WTC11 (cell line): Measurements from ENCODE around the gene IGSF9B. TPM values are rescaled to one million over a fixed set of nuclear protein-coding genes. Genes with fewer than 3 reads are reported as not detected.

Experiments
- ATAC-seq: fragments of 200-7000 bp; cut with Tn5 transposase; 2 replicates; pipeline ENCODE4 v1.10.0; 2021; ENCODE audit warnings: mild to moderate bottlenecking, moderate library complexity
- CTCF ChIA-PET: fragments of 300-600 bp; sonication (Branson Sonifier 250); formaldehyde crosslinking; loops from one replicate; lab custom pipeline; 2021; ENCODE audit warnings: antibody characterized with exemption; lab: Charles Lee
- POLR2A ChIA-PET: fragments of 350-600 bp; sonication (Branson Sonifier 250); formaldehyde crosslinking; loops from one replicate; lab custom pipeline; 2021; ENCODE audit warnings: antibody characterized with exemption; lab: Charles Lee
- DNase-seq: peaks from one replicate; pipeline ENCODE4 v3.0.0; 2021; ENCODE audit warnings: low spot score
- H3K27ac Mint-ChIP-seq: 2 replicates; pipeline ENCODE4 v1.8.0; 2021; ENCODE audit warnings: mixed read lengths
- H3K27me3 Mint-ChIP-seq: 2 replicates; pipeline ENCODE4 v1.8.0; 2021; ENCODE audit warnings: low read depth, mild to moderate bottlenecking, moderate library complexity, mixed read lengths
- H3K36me3 Mint-ChIP-seq: 2 replicates; pipeline ENCODE4 v1.8.0; 2021; ENCODE audit warnings: mixed read lengths
- H3K4me1 Mint-ChIP-seq: 2 replicates; pipeline ENCODE4 v1.8.0; 2022; ENCODE audit warnings: mixed read lengths
- H3K4me3 Mint-ChIP-seq: 2 replicates; pipeline ENCODE4 v1.8.0; 2021; ENCODE audit warnings: mild to moderate bottlenecking, moderate library complexity, mixed read lengths
- H3K9me3 Mint-ChIP-seq: 2 replicates; pipeline ENCODE4 v1.8.0; 2021; ENCODE audit warnings: mixed read lengths
- ATF6 ChIP-seq: sonication (generic); formaldehyde crosslinking; IDR thresholded peaks from 2 replicates; pipeline ENCODE4 v1.8.1; 2023; ENCODE audit warnings: mild to moderate bottlenecking, missing genetic modification reagents
- CBFB ChIP-seq: sonication (generic); formaldehyde crosslinking; IDR thresholded peaks from 2 replicates; pipeline ENCODE4 v1.8.1; 2022; ENCODE audit warnings: mild to moderate bottlenecking, low read depth, missing genetic modification reagents
- CDX4 ChIP-seq: fragments of 250-450 bp; sonication (Bioruptor Pico); IDR thresholded peaks from 2 replicates; pipeline ENCODE4 v1.9.0; 2021; ENCODE audit warnings: moderate library complexity, mild to moderate bottlenecking, inconsistent platforms, borderline replicate concordance
- CTCF ChIP-seq: fragments of 200-600 bp; IDR thresholded peaks from 2 replicates; pipeline ENCODE4 v1.8.0; 2022; ENCODE audit warnings: antibody characterized with exemption
- E2F1 ChIP-seq: sonication (generic); formaldehyde crosslinking; IDR thresholded peaks from 2 replicates; pipeline ENCODE4 v1.8.0; 2022; ENCODE audit warnings: mild to moderate bottlenecking, missing genetic modification reagents
- GTF2I ChIP-seq: fragments of 250-450 bp; sonication (Bioruptor Pico); conservative IDR thresholded peaks from 2 replicates; pipeline ENCODE4 v1.4.0; 2021; ENCODE audit warnings: mild to moderate bottlenecking
- MLX ChIP-seq: sonication (generic); formaldehyde crosslinking; IDR thresholded peaks from 2 replicates; pipeline ENCODE4 v1.8.1; 2023; ENCODE audit warnings: mild to moderate bottlenecking, missing genetic modification reagents, moderate library complexity
- MYBL2 ChIP-seq: sonication (generic); formaldehyde crosslinking; IDR thresholded peaks from 2 replicates; pipeline ENCODE4 v1.8.1; 2023; ENCODE audit warnings: mild to moderate bottlenecking, moderate library complexity, missing genetic modification reagents
- NFYB ChIP-seq: sonication (generic); formaldehyde crosslinking; conservative IDR thresholded peaks from 2 replicates; pipeline ENCODE4 v1.8.0; 2022; ENCODE audit warnings: low read depth, missing genetic modification reagents
- NR3C1 ChIP-seq: sonication (generic); formaldehyde crosslinking; conservative IDR thresholded peaks from 2 replicates; pipeline ENCODE4 v1.8.1; 2023; ENCODE audit warnings: low read depth, mild to moderate bottlenecking, missing genetic modification reagents
- OVOL2 ChIP-seq: fragments of 250-450 bp; sonication (Bioruptor Pico); IDR thresholded peaks from 2 replicates; pipeline ENCODE4 v1.9.0; 2021; ENCODE audit warnings: mild to moderate bottlenecking, borderline replicate concordance
- PREB ChIP-seq: sonication (generic); formaldehyde crosslinking; IDR thresholded peaks from 2 replicates; pipeline ENCODE4 v1.8.1; 2022; ENCODE audit warnings: mild to moderate bottlenecking, missing genetic modification reagents, moderate library complexity, borderline replicate concordance
- RORB ChIP-seq: fragments of 250-450 bp; sonication (Bioruptor Pico); IDR thresholded peaks from 2 replicates; pipeline ENCODE4 v1.9.0; 2021; ENCODE audit warnings: mild to moderate bottlenecking
- TCF7 ChIP-seq: sonication (generic); formaldehyde crosslinking; IDR thresholded peaks from 2 replicates; pipeline ENCODE4 v1.8.0; 2022; ENCODE audit warnings: mild to moderate bottlenecking, low read depth, missing genetic modification reagents, moderate library complexity
- TEAD4 ChIP-seq: sonication (generic); formaldehyde crosslinking; IDR thresholded peaks from 2 replicates; pipeline ENCODE4 v1.8.0; 2022; ENCODE audit warnings: mild to moderate bottlenecking, missing genetic modification reagents
- USF1 ChIP-seq: sonication (generic); formaldehyde crosslinking; IDR thresholded peaks from 2 replicates; pipeline ENCODE4 v1.8.0; 2022; ENCODE audit warnings: mild to moderate bottlenecking, missing genetic modification reagents
- ZMAT4 ChIP-seq: fragments of 250-450 bp; sonication (Bioruptor Pico); IDR thresholded peaks from 2 replicates; pipeline ENCODE4 v1.9.0; 2021; ENCODE audit warnings: mild to moderate bottlenecking
- ZNF138 ChIP-seq: sonication (generic); formaldehyde crosslinking; conservative IDR thresholded peaks from 2 replicates; pipeline ENCODE4 v1.8.1; 2022; ENCODE audit warnings: mild to moderate bottlenecking, moderate library complexity, missing genetic modification reagents
- ZNF219 ChIP-seq: sonication (generic); formaldehyde crosslinking; IDR thresholded peaks from 2 replicates; pipeline ENCODE4 v1.8.0; 2023; ENCODE audit warnings: missing genetic modification reagents, mild to moderate bottlenecking, borderline replicate concordance
- ZNF416 ChIP-seq: fragments of 250-450 bp; sonication (Bioruptor Pico); IDR thresholded peaks from 2 replicates; pipeline ENCODE4 v1.9.0; 2021; ENCODE audit warnings: mild to moderate bottlenecking, inconsistent platforms
- ZNF532 ChIP-seq: fragments of 250-450 bp; sonication (Bioruptor Pico); IDR thresholded peaks from 2 replicates; pipeline ENCODE4 v1.9.0; 2021; ENCODE audit warnings: mild to moderate bottlenecking, borderline replicate concordance
- ZNF671 ChIP-seq: fragments of 250-450 bp; sonication (Bioruptor Pico); IDR thresholded peaks from 2 replicates; pipeline ENCODE4 v1.8.0; 2021; ENCODE audit warnings: mild to moderate bottlenecking
- total RNA-seq: library from RNA; stranded (reverse); gene quantifications from 3 replicates; pipeline ENCODE4 v1.2.3, GENCODE V29; 2021

The IGSF9B gene
- total RNA-seq, 1 experiment from 2014 or later: 52.7 TPM

- Mint-ChIP-seq H3K4me3 (no peak overlapping the region), H3K36me3 (no peaks in the 10 kb centered on the region), H3K27ac (no peak overlapping the region), H3K27me3 (no peaks in the 10 kb centered on the region), H3K9me3 (no peaks in the 10 kb centered on the region), H3K4me1 (no peaks in the 10 kb centered on the region)
- ATAC-seq (no peak), DNase-seq (no peak)
- TF ChIP-seq MYBL2 (CRISPR knock-in tag) (no peak), OVOL2 (CRISPR knock-in tag) (no peak), ZNF671 (no peak), ZMAT4 (CRISPR knock-in tag) (no peak), MLX (CRISPR knock-in tag) (no peak), ZNF138 (CRISPR knock-in tag) (no peak), NFYB (CRISPR knock-in tag) (no peak), TEAD4 (CRISPR knock-in tag) (no peak), CBFB (CRISPR knock-in tag) (no peak), PREB (no peak), NR3C1 (no peak), ZNF532 (CRISPR knock-in tag) (no peak)
- ChIA-PET CTCF (no interaction called here), POLR2A (no interaction called here)
Measured at GRCh38 chr11:133865466-133865865, 91.3 kb downstream of the IGSF9B start.

GRCh38 chr11:133864756-133865155 lies 92.0 kb downstream of the IGSF9B start:
- Mint-ChIP-seq H3K4me1 (no peaks in the 10 kb centered on the region), H3K27ac (no peak overlapping the region), H3K4me3 (no peak overlapping the region), H3K36me3 (no peaks in the 10 kb centered on the region), H3K9me3 (no peaks in the 10 kb centered on the region), H3K27me3 (no peaks in the 10 kb centered on the region)
- CTCF ChIA-PET: no interaction called here
- POLR2A ChIA-PET: no interaction called here
- ATAC-seq (no peak), DNase-seq (no peak)
- TF ChIP-seq E2F1 (CRISPR knock-in tag) (no peak), ATF6 (no peak), ZNF219 (CRISPR knock-in tag) (no peak), CBFB (CRISPR knock-in tag) (no peak), ZNF416 (CRISPR knock-in tag) (no peak), TCF7 (CRISPR knock-in tag) (no peak), RORB (no peak), GTF2I (CRISPR knock-in tag) (no peak), CTCF (no peak), MLX (CRISPR knock-in tag) (no peak), CDX4 (CRISPR knock-in tag) (no peak), USF1 (CRISPR knock-in tag) (no peak)
